Esophagus squamous epithelium (tissue), 4 donors: ENCODE measurements around the gene NRG3.

Source experiments
- CTCF ChIP-seq, 6 experiments: fragments of 450-650 bp in 4 of 6; fragments of 200-600 bp in 2 of 6; sonication (generic) in 2 of 6; IDR thresholded peaks; one replicate each; pipeline ENCODE4 v1.5.1; 2016 to 2019; ENCODE audit warnings: antibody characterized with exemption in 6 of 6, mild to moderate bottlenecking in 4 of 6, moderate library complexity in 4 of 6
- POLR2A ChIP-seq, 4 donors: fragments of 450-650 bp; IDR thresholded peaks; one replicate each; pipeline ENCODE4 v1.6.1; 2017; ENCODE audit warnings: antibody characterized with exemption in 4 of 4, mild to moderate bottlenecking in 4 of 4, moderate library complexity in 3 of 4

- TF ChIP-seq CTCF (IDR thresholded peaks at IDR 0.05), result peak in 2 of 6 experiments; percentile 23 to 38
- TF ChIP-seq POLR2A (IDR thresholded peaks at IDR 0.05), result no peak
Measured at GRCh38 chr10:82969405-82969804, 1094.4 kb downstream of the NRG3 start.
